Activated CD8-positive, alpha-beta memory T cell treated with anti-CD3 and anti-CD28 coated beads, Interleukin-2, amount 50 U/mL, for 1 hour (primary cell): Measurements from ENCODE around the gene ADAMTS14.
"Not testable (repeated sequence)": the region's sequence is repeated elsewhere in the genome, so short reads cannot be mapped to it uniquely, and the experiment has no call there.

ENCODE experiments used
- DNase-seq: peaks from one replicate; pipeline ENCODE4 v3.0.0-alpha.2; 2020; ENCODE audit errors: extremely low read depth

The ADAMTS14 gene

GRCh38 chr10:70655316-70655715 is 17.0 kb upstream of the ADAMTS14 start:
- DNase-seq = no peak

GRCh38 chr10:70656489-70656888 is 15.8 kb upstream of the ADAMTS14 start:
- no peak for DNase-seq

GRCh38 chr10:70657041-70657440 is 15.3 kb upstream of the ADAMTS14 start:
- no peak for DNase-seq

DNA sequence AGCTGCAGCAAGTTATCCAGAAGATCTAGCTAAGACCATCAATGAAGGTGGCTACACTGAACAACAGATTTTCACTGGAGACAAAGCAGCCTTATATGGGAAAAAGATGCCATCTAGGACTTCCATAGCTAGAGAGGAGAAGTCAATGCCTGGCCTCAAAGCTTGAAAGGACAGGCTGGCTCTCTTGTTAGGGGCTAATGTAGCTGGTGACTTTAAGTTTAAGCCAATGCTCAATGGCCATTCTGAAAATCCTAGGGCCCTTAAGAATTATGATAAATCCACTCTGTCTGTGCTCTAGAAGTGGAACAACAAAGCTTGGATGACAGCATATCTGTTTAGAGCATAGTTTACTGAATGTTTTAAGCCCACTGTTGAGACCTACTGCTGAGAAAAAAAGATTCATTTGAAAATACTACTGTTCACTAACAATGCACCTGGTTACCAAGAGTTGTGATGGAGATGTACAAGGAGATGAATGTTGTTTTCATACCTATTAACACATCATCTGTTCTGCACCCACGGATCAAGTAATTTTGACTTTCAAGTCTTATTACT is 13.6 kb upstream of the ADAMTS14 start:
- no peak for DNase-seq

DNA sequence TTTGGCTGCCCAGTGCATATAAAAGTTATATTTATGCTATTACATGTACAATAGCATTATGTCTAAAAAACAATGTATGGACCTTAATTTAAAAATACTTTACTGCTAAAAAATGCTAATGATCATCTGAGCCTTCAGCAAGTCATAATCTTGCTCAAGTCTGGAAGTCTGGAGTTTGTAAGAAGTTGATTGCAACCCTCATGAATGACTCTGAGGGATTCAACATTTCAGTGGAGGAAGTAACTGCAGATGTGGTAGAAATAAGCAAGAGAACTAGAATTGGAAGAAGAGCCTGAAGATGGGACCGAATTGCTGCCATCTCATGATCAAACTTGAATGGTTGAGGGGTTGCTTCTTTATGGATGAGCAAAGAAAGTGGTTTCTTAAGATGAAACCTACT is 13.0 kb upstream of the ADAMTS14 start:
- DNase-seq = no peak

DNA sequence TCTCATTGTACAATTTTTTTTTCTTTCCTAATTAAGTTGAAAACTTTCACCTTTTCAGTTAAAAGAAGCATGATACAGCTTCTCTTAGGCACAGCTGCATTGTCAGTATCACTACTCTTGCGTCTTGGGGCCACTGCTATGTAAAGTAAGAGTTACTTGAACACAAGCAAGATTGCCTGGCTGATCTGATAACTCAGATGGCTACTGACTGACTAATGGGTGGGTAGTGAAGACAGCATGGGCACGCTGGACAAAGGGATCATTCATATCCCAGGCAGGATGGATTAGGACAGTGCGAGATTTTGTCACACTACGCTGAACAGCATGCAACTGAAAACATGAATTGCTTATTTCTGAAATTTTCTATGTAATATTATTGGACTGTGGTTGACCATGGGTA is 11.6 kb upstream of the ADAMTS14 start:
- DNase-seq = no peak

DNA sequence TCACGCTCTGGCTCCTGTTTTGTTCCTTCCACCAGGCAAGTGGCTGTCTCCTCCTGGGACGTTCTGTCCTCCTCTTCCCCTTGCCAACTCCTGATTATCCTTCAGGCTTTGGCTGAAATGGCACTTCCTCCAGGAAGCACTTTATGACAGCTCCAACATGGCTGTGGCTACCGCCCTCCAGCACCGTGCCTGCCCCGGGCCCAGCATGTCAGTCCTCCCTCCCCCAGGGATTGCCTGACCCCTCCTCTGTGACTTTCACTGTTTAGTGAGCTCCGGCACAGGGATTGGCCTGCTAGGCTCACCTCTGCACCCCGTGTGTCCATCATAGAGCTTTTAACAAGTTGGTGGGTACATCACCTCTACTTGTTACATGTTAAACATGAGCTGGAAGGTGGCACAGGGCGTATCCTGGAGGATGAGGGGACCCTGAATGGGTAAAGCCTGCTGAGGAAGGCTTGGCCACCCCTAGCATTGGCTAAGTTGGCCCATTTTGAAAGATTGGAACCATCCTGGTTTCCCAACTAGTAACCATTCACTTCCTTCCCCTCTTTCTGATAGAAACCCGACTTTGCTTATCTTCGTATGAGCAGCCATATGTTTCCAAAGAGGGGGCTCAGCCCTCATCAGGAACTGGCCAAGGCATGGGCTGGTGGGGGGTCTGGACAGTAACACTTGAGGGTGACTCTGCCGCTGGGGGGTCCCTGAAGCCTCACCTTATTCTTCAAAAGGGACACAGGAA is 10.5 kb upstream of the ADAMTS14 start:
- no peak for DNase-seq

DNA sequence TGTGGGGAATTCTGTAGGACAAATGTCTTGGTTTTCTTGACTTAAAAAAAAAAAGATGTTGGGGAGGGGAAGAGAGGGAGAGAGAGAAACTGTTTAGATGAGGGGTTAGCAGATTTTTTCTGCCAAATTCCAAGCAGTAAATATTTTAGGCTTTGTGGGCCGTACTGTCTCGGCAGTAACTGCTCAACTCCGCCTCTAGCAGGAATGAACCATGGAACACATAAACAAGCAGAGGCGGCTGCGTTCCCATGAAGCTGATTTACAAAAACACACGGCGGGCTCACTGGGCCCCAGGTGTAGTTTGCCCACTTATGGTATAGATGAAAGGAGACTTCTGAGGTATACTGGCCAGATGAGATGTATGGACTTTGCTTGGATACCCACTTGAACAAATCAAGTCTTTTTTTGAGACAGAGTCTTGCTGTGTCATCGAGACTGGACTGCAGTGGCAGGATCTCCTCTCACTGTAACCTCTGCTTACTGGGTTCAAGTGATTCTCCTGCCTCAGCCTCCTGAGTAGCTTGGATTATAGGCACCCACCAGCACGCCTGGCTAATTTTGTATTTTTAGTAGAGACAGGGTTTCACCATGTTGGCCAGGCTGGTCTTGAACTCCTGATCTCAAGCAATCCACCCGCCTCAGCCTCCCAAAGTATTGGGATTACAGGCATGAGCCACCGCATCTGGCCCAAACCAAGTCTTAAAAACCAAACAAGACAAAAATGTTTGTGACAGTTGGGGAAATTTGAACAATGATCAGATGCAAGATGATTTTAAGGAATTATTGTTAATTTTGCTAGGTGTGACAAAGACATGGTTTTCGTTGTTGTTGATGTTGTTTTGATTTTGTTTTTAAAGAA is 9.7 kb upstream of the ADAMTS14 start:
- DNase-seq = no peak

GRCh38 chr10:70663458-70664409 is 8.6 kb upstream of the ADAMTS14 start:
- DNase-seq = not testable (repeated sequence)

GRCh38 chr10:70664702-70665195 is 7.6 kb upstream of the ADAMTS14 start:
- no peak for DNase-seq

DNA sequence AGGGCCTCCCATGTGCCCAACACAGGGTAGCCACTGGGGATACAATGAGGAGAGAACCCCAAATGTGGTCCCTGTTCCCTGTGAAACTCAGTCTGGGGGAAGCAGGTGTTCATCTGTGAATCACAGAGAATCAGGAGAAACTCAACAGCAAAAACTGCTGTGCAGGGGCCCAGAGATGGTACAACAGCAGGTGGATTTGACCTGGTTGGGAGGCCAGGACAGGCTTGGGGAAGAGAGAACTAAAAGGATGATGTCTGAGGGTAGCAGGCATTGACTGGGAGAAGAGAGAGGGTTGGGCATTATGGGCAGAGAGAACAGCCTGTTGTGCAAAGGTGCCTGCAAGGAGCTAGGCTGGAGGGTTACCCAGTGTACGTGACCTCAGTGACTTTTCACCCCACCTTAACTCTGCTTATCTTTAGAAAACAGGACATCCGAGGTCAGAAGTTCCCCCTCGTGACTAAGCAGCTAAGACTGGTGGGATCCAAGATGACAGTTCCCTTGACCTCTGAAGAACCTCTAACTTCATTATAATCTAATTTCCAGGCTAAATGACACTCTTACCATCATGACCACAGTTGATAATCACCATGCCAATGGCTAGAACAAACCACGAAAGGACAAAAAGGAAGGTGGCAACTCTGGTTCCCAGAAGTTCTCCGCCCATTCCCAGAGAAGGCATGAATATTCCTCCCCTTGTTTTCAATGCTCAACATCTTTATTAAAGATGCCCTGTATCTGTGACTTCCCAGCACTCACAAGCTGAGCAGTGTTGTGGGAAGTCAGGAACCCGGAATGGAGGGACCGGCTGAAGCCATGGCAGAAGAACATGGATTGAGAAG is 5.1 kb upstream of the ADAMTS14 start:
- DNase-seq = no peak

- not testable (repeated sequence) for DNase-seq
Observed at GRCh38 chr10:70667818-70668217, 4.5 kb upstream of the ADAMTS14 start.

- DNase-seq = no peak
Observed at GRCh38 chr10:70668454-70668970, 3.8 kb upstream of the ADAMTS14 start.

DNA sequence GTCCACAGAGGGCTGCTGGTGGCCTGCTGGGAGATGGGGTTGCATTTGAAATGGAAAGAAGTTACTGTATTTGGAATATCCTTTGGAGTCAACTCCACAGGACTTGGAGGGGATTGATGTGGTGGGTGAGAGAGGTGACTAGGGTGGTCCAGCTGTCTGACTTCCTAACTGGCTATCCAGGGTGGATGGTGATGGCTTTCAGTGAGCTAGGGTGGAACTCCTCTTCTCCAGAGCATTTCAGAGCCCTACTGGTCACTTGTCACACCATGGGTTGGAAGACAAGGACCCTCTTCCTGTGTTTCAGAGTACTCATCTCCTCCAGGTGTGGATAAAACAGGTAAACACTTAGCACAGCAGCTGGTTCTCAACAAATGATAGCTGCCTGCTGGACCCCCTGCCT is 3.3 kb upstream of the ADAMTS14 start:
- no peak for DNase-seq

- DNase-seq = no peak
Observed at GRCh38 chr10:70669732-70670317, 2.5 kb upstream of the ADAMTS14 start.

GRCh38 chr10:70671619-70672164 is 614 bp upstream of the ADAMTS14 start:
- DNase-seq = no peak

DNA sequence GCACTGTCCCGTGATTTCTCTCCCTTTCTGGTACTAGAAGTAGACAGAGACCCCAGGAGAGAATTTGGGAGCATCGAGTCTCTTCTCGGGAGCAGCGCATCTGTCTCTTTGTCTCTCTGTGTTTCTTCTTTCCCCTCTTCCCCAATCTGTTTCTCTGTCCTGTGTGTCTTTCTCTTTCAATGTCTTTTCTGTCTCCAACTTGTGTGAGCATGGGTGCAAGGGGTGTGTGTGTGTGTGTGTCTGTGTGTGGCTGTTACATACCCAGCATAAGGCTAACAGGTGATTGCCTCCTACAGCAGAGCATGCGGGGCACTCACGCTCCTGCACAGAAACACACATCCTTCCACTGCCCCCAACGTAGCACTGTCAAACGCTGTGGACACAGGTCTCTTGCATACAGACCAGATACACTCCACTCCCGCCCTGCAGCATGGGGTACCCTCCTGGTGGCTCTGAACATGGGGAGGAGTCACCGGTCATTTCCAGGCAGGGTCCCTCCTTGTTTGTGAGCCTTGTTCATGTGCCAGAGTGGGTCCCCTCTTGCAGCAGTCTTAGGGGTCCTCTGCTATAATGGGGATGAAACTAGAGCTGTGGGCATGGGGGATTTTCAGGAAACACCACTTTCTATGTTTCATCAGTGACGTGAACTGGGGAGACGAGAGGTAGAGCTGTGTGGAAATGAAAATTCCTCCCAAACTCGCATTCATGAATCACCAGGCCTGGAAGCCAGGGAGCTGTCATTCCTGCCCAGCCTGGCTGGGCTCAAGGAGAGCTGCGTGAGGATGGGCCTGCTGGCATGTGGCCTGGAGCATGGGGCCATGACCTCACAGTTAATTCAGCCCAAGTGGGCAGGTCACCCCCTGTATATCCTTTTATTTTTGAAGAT is 980 bp downstream of the ADAMTS14 start:
- DNase-seq = no peak

- DNase-seq = no peak
Observed at GRCh38 chr10:70673929-70674559, 1.7 kb downstream of the ADAMTS14 start.
